ENCODE data around the gene RAD52. TPM values are rescaled to one million over a fixed set of nuclear protein-coding genes. Genes with fewer than 3 reads are reported as not detected.

The RAD52 gene
- polyA plus RNA-seq, 2 of the 4 experiments (the other 2 are of a cell fraction), result 12.9 to 29.6 TPM

DNA sequence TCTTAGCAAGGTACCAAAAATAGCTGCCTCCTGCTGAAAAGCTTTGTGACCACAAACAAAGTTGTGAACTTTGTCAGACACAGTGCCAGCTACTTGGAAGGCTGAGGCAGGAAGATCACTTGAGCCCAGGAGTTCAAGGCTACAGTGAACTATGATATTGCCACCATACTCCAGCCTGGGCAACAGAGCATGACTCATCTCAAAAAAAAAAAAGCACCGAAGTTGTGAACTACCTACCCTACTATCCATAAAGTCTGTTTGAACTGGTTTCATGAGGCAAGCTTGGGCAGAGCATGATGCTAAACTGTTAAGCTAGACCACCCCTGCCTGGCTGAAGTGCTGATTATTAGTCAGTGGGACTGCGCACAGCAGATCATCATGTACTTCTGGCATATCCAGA, 75.5 kb downstream of the RAD52 start:
- WGBS (ENCODE audit: missing lambda C conversion rate), result 46% methylated on average over 2 of the region's 2 CpGs
- TF ChIP-seq PBX3 (IDR thresholded peaks at IDR 0.05), result no peak
- 0 out of 2 replicates have a peak, but pooled peaks have one; percentile 22 for TF ChIP-seq FOSL2 (IDR thresholded peaks at IDR 0.05)
- no peak for TF ChIP-seq FOSL2 (CRISPR knock-in tag; IDR thresholded peaks at IDR 0.05)
- Histone ChIP-seq H3K9me3 (no peaks in the 10 kb centered on the region), H3K4me2 (peak overlapping the region; percentile 12; the same call in 1 of the 3 replicates), H3K4me3 (no peak overlapping the region), H3K4me1 (peaks cover 17% of the 10 kb centered on the region), H3K27ac (0 out of 6 replicates have a peak overlapping the region, but pooled peaks of 1 of the 2 experiments have one; percentile 17)
- ATAC-seq (peak; percentile 13 to 71; a peak in 3 of 6 replicates), DNase-seq (ENCODE audit: low read depth in 1 of 2, low spot score in 1 of 2) (peak in 1 of 2 experiments; percentile 21), FAIRE-seq (peak; percentile 68)
- ChIA-PET CTCF (interaction anchor here (0.6 to 1.5 kb wide), 5 partner anchors 10 to 760 kb away, joined by 3 to 4 read pairs (median 3); no protein-coding TSS in a partner anchor), POLR2A (no interaction called here)

GRCh38 chr12:870378-870777, 79.1 kb downstream of the RAD52 start:
- POLR2A ChIA-PET, result no interaction called here
- H3K4me2 ChIP-seq, result no peak overlapping the region
- ATAC-seq, result no peak
- peaks cover 17% of the 10 kb centered on the region for H3K4me1 ChIP-seq
- DNase-seq (ENCODE audit: low read depth in 1 of 2, low spot score in 1 of 2), result no peak
- FAIRE-seq, result no peak
- WGBS (ENCODE audit: missing lambda C conversion rate), result 90% methylated on average over 1 of the region's 1 CpG
- CTCF ChIA-PET, result interaction anchor here (1.2 to 1.7 kb wide), 3 partner anchors 54 to 256 kb away, joined by 3 to 4 read pairs (median 4); partner anchors contain the start of gene RAD52
- no peaks in the 10 kb centered on the region for H3K9me3 ChIP-seq
- no peak overlapping the region for H3K4me3 ChIP-seq
- TF ChIP-seq FOXS1 (CRISPR knock-in tag; IDR thresholded peaks at IDR 0.05) (no peak), RCOR1 (IDR thresholded peaks at IDR 0.05; ENCODE audit: low read depth, low read length) (no peak), MYC (IDR thresholded peaks at IDR 0.05; ENCODE audit: borderline replicate concordance, low read length) (no peak), HEYL (CRISPR knock-in tag; IDR thresholded peaks at IDR 0.05) (no peak), EP300 (IDR thresholded peaks at IDR 0.05) (no peak)
- H3K27ac ChIP-seq, result no peak overlapping the region

- Histone ChIP-seq H3K4me1 (peaks cover 11% of the 10 kb centered on the region), H3K27ac (no peak overlapping the region), H3K9me3 (no peaks in the 10 kb centered on the region), H3K4me2 (no peak overlapping the region), H3K4me3 (no peak overlapping the region)
- POLR2A ChIA-PET, result no interaction called here
- no peak for DNase-seq (ENCODE audit: low read depth in 1 of 2, low spot score in 1 of 2)
- WGBS (ENCODE audit: missing lambda C conversion rate), result 71% methylated on average over 3 of the region's 3 CpGs
- CTCF ChIA-PET, result interaction anchor here (1.3 kb wide), 1 partner anchor 11 kb away, joined by 5 read pairs; no protein-coding TSS in a partner anchor
- peak in 1 of 2 experiments; percentile 60; a peak in 3 of 6 replicates for ATAC-seq
- no peak for TF ChIP-seq SMC3 (IDR thresholded peaks at IDR 0.05)
- no peak for TF ChIP-seq RCOR1 (IDR thresholded peaks at IDR 0.05; ENCODE audit: low read depth, low read length)
- no peak for TF ChIP-seq ATOH8 (CRISPR knock-in tag; IDR thresholded peaks at IDR 0.05; ENCODE audit: low read depth)
- FAIRE-seq, result no peak
Measured at GRCh38 chr12:868722-869121, 80.8 kb downstream of the RAD52 start.

- WGBS (ENCODE audit: missing lambda C conversion rate), result 92% methylated on average over 5 of the region's 5 CpGs
- Histone ChIP-seq H3K9me3 (no peaks in the 10 kb centered on the region), H3K27ac (no peak overlapping the region), H3K4me1 (peaks cover 3% of the 10 kb centered on the region; the same call in 2 of the 3 replicates), H3K4me2 (no peak overlapping the region), H3K4me3 (no peak overlapping the region)
- ATAC-seq, result peak in 1 of 2 experiments; percentile 64; a peak in 3 of 6 replicates
- FAIRE-seq, result no peak
- POLR2A ChIA-PET, result no interaction called here
- CTCF ChIA-PET, result interaction anchor here (1.3 kb wide), 1 partner anchor 10 kb away, joined by 5 read pairs; no protein-coding TSS in a partner anchor
- peak in 1 of 2 experiments; percentile 11 for DNase-seq (ENCODE audit: low read depth in 1 of 2, low spot score in 1 of 2)
- no peak for TF ChIP-seq JUN (IDR thresholded peaks at IDR 0.05)
- no peak for TF ChIP-seq EP300 (IDR thresholded peaks at IDR 0.05)
- TF ChIP-seq CBX8 (IDR thresholded peaks at IDR 0.05), result no peak
- no peak for TF ChIP-seq CHD2 (IDR thresholded peaks at IDR 0.05; ENCODE audit: low read length, partially characterized antibody)
- no peak for TF ChIP-seq ZFP36 (IDR thresholded peaks at IDR 0.05; ENCODE audit: borderline replicate concordance, partially characterized antibody)
- TF ChIP-seq FOXS1 (CRISPR knock-in tag; IDR thresholded peaks at IDR 0.05), result no peak
- no peak for TF ChIP-seq RARB (CRISPR knock-in tag; IDR thresholded peaks at IDR 0.05)
- TF ChIP-seq HOXB13 (CRISPR knock-in tag; IDR thresholded peaks at IDR 0.05; ENCODE audit: low read depth), result no peak
- no peak for TF ChIP-seq JUNB (IDR thresholded peaks at IDR 0.05)
- no peak for TF ChIP-seq NR3C1 (IDR thresholded peaks at IDR 0.05)
- TF ChIP-seq, protein P1, sequence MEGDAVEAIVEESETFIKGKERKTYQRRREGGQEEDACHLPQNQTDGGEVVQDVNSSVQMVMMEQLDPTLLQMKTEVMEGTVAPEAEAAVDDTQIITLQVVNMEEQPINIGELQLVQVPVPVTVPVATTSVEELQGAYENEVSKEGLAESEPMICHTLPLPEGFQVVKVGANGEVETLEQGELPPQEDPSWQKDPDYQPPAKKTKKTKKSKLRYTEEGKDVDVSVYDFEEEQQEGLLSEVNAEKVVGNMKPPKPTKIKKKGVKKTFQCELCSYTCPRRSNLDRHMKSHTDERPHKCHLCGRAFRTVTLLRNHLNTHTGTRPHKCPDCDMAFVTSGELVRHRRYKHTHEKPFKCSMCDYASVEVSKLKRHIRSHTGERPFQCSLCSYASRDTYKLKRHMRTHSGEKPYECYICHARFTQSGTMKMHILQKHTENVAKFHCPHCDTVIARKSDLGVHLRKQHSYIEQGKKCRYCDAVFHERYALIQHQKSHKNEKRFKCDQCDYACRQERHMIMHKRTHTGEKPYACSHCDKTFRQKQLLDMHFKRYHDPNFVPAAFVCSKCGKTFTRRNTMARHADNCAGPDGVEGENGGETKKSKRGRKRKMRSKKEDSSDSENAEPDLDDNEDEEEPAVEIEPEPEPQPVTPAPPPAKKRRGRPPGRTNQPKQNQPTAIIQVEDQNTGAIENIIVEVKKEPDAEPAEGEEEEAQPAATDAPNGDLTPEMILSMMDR (IDR thresholded peaks at IDR 0.05), result no peak
- TF ChIP-seq TFCP2L1 (CRISPR knock-in tag; IDR thresholded peaks at IDR 0.05), result no peak
- no peak for TF ChIP-seq USF2 (IDR thresholded peaks at IDR 0.05)
- no peak for TF ChIP-seq ZSCAN20 (CRISPR knock-in tag; IDR thresholded peaks at IDR 0.05)
- TF ChIP-seq BCL3 (IDR thresholded peaks at IDR 0.05), result no peak
- TF ChIP-seq ATOH8 (CRISPR knock-in tag; IDR thresholded peaks at IDR 0.05; ENCODE audit: low read depth), result no peak
- TF ChIP-seq POLR2A (IDR thresholded peaks at IDR 0.05; ENCODE audit: low read length), result no peak
- TF ChIP-seq TP53 (CRISPR knock-in tag; IDR thresholded peaks at IDR 0.05), result no peak
- no peak for TF ChIP-seq RCOR1 (IDR thresholded peaks at IDR 0.05; ENCODE audit: low read depth, low read length)
Measured at GRCh38 chr12:867905-868304, 81.6 kb downstream of the RAD52 start.
